ENCODE data around the gene ADAMTS2. TPM values are rescaled to one million over a fixed set of nuclear protein-coding genes. Genes with fewer than 3 reads are reported as not detected.

Gene ADAMTS2
- total RNA-seq, 1 experiment from 2014 or later, result 0.02 TPM

DNA sequence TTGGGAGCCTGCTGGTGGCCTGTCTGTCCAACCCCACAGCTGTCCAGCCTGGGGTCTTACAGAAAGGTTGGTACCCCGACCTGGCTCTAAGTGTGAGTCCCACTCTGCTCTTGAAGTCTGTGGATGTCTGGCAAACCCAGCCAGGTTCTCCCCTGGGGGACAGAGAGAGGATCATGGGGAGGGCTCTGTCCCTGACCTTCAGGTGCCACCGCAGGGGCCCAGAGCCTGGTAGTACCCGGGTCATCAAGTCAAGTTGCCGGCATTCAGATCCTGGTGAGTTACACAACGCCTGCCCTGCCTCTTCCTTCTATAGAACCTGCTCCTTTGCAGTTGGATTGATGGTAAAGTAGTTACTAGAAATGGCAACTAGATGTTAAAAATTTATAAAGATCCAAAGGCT, 66.7 kb downstream of the ADAMTS2 start:
- no peak for DNase-seq (ENCODE audit: low read depth)

DNA sequence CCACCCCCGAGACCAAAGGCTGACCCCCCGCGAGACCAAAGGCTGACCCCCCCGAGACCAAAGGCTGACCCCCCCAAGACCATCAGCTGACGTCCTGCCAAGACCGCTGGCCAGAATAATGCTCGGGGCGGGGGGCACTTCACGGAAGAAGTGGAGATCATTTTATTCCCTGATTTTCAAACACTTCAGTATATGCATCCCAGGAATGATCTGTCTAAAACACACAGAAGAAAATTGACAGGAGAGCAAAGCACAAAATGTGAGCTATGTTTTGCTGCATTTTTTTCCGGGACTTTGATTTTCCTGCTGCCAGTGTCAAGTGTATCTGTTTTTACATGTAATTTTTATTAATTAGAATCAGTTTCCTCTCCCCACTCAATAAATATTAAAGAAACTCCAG, 67.1 kb downstream of the ADAMTS2 start:
- DNase-seq (ENCODE audit: low read depth), result peak; percentile 9

DNA sequence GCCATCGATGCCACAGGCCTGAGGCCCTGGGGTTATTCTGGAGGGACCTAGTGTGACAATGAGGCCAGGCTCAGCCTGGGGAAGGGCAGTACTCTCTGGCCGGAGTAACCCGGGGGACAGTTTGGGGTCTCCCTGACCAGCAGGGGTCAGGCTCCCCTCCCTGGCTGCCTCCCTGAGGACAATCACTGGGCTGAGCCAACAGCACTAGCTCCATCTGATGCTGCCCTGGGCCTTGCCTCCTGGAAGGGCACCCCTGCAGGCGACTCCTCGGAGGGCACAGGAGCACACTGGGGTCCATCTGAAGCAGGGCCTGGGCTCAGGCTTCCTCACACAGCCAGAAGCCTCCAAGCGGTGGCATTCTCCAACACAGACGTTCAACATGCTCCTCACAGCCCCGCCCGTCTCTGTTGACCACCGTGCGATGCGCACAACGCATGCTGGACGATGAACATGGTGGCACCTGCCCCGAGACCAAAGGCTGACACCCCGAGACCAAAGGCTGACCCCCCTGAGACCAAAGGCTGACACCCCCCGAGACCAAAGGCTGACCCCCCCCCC, 68.3 kb downstream of the ADAMTS2 start:
- DNase-seq (ENCODE audit: low read depth), result no peak

DNA sequence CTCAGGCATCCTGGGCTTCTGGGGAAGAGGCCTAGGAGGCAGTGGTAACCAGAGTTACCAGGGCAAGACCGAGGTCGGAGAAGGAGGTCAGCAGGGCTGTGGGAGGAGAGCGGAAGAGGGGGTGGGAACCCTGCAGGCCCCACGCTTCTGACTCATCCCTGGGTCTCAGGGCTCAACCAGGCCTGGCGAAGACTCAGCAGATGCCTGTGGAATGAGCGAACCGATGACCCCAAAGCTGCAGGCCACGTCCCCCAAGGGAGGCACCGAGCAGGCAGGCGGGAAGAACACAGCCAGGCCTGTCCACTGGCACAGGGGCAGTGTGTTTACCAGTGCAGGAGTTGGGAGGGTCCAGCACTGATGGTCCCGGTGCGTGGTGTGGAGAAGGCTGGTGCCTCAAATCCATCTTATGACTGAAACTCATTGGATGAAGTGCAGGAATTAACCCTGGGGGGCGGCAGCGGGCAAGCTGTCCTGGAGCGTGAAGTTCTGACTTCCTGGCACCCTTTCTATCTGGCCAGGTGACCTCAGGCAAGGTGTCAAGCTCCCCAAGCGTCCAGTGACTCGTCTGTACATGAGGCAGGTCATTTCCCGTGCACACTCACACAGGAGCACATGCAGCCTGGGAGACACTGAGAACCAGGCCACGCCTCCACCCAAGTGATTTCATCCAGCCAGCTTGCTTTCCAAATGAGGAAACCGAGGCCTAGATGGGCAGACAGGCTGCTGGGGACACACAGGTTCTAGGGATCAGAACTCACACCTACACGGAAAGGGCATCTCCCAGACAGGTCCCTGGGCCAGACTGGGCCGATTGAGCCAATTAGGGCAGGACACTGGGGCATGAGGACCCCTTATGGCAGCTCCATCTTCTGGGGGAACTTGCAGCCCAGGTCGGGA, 69.1 kb downstream of the ADAMTS2 start:
- peak; percentile 97 for DNase-seq (ENCODE audit: low read depth)

DNA sequence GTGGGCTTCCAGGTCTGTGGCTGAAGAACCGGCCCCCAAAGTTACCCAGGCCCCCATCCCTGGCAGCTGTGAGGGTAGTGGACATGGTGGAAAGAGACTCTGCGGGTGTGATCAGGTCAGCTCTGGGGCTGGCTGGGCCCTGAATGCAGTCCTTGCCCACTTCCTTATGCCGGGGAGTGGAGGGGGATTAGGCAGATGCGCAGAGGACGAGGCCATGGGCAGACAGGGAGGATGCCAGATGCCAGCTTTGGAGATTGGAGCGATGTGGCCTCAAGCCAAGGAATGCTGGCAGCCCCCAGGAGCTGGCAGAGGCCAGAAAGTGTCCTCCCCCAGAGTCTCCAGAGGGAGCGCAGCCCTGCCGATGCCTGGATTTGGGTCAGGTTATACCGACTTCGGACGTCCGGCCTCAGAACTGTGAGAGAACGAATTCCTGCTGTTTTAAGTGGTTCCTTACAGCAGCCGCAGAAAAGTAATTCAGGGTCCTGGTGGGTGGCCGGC, 69.8 kb downstream of the ADAMTS2 start:
- DNase-seq (ENCODE audit: low read depth), result no peak

DNA sequence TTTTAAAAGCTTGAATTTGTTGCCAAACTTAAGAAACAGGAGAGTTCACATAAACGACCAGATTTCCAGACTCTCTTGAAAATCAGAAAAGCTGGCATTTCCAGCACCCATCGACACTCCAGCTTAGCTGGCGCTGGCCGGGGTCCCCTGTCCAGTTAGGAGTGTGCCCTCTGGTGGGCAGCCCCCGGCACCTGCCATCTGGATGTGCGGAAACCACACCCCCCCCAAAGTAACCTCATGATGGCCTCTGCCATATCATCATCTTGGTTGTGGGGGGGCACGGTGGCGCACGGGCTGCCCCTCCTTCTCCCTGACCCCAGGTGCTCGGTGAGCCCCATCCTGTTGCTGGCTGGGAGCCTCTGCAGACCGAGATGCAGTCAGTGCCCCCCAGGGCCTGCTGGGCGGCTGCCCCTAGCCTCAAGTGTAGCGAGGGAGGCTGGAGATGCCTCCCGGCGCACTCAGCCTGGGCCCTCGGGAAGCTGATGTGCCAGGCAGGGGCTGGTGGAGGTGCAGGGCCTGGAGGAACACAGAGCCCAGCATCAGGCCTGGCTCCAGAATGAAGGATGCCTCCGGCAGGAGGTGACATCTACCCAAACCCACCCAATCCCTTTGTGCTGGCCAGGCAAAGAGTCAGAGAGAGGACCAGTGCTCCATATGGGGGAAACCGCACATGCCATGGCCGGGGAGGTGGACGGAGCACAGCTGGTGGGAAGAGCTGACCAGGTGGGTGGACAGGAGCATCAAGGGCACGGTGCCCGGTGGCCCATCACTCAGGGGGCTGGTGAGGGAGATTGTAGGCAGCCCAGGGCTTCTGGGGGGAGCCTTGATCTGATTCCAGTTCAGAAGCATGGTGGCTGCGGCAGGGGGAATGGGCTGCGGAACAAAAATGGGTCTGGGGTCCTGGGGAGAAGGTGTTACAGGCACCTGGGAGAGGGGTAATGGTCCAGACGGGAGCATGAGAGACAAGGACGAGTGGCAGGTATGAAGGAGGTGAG, 70.6 kb downstream of the ADAMTS2 start:
- no peak for DNase-seq (ENCODE audit: low read depth)

DNA sequence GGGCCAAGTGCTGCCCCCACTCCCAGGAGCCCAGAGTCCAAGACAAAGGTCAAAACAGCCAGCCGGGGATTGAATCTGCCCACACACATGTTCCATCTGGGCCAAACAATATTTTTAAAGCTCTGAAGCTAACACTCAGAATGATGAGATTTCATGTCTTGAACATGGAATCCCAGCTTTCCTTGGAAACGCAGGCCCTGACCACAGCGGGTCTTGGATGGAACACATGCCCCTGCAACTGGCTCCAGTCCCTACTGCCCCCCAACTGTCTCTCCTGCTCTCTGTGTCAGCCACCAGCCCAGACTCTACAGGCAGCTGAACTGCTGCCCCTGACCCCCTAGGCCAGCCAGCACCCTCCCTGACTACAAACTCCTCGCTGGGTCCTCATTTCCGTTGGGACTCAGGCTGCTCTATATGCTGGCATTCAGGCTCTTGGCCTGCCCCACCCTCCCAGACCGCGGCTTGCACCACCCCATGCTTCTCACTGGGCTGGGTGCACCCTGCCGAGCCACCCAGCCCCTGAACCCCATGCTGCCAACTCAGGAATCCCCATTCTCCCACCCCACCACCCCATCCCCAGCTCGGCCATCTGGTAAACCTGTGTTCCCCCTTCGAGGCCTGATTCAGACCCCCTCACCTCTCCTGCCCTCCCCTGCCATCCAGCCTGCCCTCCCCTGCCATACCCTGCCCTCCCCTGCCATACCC, 71.7 kb downstream of the ADAMTS2 start:
- no peak for DNase-seq (ENCODE audit: low read depth)

DNA sequence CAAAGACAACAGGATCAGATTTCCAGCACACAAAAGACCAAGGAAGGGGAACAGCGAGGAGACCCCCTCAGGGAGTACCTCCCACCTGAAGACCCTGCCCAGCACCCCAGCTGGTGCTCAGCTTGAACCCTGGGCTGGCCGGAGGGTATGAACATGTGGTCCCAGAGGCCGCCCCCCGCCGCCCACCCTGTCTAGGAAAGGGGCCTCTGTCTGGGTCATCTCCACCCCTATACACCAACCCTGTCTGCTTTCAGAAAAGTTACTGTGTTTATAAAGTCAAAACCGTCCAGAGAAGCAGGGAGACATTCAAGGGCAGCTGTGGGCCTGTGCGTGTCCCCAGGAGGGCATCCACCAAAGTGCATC, 72.2 kb downstream of the ADAMTS2 start:
- no peak for DNase-seq (ENCODE audit: low read depth)

DNA sequence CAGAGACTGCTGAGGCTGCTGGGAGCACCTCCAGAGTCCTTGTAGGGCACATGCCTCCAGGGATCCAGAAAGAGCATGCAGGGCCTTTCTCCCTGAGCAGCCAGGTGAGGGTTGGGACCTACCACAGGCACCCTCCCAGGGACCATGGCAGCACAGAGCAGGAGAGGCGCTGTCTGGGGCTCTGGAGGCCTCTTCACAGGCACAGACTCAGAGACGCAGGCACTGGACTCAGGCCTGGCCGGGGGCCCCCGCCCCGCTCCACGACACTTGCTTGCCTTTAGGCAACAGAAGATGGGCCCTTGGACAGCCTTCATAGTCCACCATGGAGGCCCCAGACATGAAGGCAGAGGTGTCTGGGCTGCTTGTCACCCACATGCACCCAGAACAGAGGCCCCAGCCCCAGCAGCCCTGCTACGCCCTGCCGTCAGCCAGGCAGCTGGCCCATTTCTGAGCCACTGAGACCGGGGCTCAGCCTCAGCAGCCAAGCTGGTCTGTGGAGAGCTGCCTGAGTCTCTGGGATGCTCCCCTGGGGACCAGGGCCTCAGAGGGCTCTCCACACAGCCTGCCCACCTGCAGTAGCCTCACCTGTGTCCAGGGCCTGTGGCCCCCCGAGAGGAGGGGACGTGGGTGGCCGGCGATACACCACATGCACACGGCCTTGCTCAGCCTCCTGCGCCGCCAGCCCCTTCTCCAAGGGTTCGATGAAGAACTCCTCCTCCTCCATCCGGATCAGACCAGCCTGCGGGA, 72.8 kb downstream of the ADAMTS2 start:
- DNase-seq (ENCODE audit: low read depth), result no peak

DNA sequence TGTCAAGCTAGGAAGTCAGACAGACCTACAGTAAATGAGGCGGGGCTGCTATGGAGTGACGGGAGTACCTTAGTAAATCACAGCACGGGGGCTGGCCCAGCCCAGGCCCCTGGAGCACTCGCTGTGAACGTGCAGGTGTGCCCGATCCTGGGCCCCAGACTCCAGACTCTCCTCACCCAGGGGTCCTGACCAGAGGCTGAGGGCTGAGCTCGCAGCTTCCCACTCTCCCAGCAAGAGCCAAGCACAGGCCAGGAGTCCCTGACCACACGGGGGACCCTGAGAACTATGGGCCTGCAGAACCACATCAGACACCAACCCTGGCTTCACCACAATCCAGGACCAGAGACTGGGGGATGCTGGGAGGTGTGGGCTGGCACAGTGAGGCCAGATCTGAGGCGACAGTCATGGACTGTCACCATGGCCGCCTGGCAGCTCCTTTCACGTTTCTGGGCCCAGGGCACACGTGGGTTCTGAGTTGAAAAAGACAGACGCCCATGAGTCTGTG, 73.4 kb downstream of the ADAMTS2 start:
- no peak for DNase-seq (ENCODE audit: low read depth)

DNA sequence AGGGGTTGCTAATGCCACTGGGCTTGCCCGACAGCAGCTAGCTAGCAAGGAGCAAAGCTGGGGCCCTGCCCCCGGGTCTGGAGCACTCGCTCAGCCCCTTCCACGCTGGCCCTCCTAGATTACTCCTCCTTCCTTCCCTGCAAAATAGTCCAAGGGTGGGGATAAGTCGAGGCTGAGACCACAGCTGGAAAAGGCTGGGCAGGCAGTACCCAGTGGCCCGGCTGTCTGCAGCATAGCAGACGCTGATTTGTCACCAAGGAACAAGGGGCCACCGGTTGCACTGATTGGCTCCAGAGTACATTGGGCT, 73.9 kb downstream of the ADAMTS2 start:
- no peak for DNase-seq (ENCODE audit: low read depth)

DNA sequence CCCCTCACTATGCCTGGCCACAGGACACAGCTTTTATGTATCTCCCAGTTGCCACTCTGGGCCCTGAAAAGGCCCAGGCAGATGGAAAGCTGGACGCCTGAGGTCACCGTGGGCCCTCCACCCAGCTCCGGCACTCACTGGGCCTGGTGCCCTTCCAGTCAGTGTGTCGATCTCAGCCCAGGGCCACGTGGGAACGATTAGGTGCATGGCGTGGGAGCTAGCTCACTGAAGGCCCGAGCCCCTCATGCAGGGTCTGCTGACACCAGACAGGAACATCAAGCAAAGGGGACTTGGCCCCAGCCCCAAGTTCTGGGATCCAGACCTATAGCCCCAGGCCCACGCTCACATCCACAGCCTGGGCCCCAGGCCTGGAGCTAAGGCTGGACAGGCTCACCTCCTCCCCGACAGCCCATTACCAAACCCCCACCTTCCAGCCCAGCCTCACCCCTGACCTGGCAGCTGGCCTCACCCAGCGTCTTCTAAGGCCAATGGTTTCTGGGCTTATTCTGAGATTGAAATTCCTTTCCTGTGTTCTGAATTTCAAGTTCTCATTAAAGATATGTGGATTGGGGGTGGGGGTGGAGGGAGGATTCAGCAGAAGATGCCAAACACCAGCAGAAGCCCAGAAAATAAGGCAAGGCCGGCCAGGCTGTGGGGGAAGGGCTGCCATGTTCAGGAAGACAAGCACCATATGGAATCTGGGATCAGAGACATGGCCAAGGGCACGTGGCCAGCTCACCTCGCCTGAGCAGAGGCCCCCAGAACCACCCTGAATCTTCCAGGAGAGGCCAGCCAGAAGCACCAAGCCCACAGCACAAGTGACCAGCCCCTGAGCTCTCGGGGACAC, 74.5 kb downstream of the ADAMTS2 start:
- DNase-seq (ENCODE audit: low read depth), result no peak

DNA sequence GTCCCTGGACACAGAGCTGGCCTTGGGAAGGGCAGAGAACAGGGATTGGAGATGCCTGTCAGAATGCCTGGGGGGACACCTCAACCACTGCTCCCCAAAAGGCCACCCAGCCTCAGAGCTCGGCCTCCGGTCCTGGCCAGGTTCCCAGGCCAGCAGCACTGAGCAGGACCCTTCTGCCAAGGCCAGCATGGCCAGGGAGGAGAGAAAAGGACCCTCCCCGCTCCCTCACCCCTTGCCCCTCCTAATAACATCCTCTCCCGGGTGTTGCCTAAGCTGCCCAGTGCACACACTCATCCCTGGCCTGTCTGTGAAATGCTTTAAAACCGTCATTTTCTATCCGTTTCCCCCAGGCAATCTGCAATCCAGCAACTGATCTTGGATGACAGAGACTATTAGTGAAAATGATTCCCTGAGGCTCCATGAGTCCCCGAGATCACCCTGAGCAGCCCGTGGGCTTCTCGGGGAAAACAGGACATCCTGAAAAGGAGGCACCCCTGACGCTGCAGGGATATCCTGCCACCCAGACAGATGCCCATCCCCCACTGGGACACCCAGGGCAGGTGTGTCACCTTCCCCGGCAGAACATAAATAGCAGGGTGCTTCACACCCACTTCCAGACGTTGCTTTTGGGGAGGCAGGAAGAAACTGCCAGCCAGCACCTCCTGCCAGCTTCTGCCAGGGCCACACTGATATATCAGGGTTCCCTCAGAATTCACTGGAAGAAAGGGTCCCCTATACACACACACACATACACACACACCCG, 75.3 kb downstream of the ADAMTS2 start:
- DNase-seq (ENCODE audit: low read depth), result peak; percentile 33

DNA sequence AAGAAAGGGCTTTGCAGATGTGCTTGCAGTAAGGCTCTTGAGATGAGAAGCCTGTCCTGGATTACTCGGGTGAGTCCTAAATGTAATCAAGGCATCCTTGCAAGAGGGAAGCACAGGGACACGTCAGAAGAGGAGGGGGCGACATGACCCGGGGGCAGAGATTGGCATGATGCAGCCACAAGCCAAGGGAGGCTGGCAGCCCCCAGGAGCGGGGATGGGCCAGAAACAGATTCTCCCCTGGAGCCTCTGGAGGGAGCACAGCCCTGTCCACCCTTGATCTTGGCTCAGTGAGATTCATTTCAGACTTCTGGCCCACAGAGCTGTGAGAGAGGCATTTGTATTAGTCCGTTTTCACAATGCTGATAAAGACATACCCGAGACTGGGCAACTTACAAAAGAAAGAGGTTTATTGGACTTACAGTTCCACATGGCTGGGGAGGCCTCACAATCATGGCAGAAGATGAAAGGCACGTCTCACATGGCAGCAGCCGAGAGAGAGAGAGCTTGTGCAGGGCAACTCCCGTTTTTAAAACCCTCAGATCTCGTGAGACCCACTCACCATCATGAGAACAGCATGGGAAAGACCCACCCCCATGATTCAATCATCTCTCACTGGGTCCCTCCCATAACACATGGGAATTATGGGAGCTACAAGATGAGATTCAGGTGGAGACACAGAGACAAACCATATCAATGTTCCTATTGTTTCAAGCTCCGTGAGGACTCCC, 76.1 kb downstream of the ADAMTS2 start:
- DNase-seq (ENCODE audit: low read depth), result no peak

DNA sequence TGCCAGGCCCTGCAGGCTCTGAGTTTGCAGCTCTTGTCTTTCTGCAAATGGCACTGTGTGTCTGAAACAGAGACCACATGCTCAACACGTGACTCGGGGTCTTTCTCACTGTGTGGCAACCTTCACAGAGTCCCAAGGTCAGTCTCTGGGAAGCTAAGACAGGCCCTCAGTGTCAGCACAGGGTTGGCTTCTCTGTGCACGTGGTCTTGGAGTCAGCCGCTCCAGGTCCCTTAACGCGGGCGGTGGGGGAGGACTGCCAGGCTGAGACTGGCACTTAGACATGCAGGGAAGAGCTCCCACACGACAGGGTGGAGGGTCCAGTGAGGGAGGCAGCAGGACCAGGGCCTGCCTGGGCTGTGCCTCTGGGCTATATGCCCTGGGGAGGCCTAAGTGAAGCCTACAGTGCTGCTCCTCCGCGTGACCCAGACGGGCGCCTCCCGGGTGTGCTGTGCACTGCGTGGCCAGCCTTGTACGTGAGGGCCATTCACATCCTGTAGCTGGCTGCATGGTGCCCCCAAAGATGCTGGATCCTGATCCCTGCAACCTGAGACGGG, 76.8 kb downstream of the ADAMTS2 start:
- DNase-seq (ENCODE audit: low read depth), result no peak

DNA sequence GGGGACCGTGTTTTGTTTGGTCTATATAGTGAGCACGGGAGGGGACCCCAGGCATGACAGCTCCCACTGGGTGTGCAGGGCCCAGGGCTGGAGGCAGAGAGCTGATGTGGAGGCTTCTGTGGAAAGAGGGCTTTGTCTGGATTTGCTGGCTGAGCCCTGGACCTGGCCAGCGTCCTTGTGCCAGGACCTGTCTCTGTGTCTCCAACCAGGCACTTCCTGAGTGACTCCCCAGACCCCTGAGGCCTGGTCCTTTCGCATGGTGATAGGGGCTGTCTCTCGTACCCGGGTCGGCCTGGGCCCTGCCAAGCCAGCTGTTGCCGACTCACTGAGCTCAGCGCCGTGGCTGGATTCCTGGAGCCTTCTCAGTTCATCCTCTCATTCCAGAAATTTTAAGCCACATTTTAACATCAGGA, 77.6 kb downstream of the ADAMTS2 start:
- DNase-seq (ENCODE audit: low read depth), result no peak

DNA sequence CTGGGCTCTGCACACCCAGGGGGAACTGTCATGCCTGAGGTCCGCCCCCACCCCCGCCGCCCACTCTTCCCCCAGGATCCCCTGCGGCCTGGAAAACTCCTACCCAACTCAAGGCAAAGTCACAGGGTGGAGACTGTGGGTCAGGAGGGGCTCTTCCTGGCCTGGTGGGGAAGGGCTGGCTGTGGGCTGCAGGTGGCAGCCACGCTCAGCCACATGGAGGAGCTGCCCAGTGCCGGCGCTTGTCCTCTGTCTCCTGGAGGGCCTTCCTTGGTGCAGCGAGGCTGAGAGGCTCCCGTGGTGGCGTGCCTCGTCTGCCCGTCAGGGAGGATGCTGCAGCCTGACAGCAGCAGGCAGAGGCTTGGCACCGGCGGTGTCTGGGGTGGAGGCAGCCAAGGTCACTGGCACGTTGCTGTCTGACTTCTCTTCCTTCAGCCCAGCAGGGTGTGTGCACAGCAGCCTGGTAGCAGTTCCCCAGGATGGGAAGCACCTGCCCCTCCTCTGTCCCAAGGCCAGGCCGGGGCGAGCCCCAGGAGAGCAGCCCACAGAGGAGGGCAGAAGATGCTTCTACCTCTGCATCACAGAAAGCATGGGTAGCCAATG, 78.1 kb downstream of the ADAMTS2 start:
- DNase-seq (ENCODE audit: low read depth), result no peak

Data from M059J (cell line).